Naive thymus-derived CD8-positive, alpha-beta T cell (primary cell): ENCODE results near the gene MBLAC1. TPM values are rescaled to one million over a fixed set of nuclear protein-coding genes. Genes with fewer than 3 reads are reported as not detected.

Experiments
- ATAC-seq, 2 donors: fragments of 150-1000 bp; cut with Tn5 transposase in 1 of 2; sonication (Bioruptor Pico), chemical (Tn5 transposase) in 1 of 2; 1 replicate in 1 of 2; 2 replicates in 1 of 2; pipeline ENCODE4 v1.10.0; 2021; ENCODE audit warnings: mild to moderate bottlenecking in 2 of 2, moderate library complexity in 2 of 2
- POLR2A ChIA-PET: fragments of 350-600 bp; sonication (Branson Sonifier 250); formaldehyde crosslinking; loops from one replicate; lab custom pipeline; 2021; ENCODE audit warnings: antibody characterized with exemption; lab: Charles Lee
- DNase-seq, 10 donors: peaks; one replicate each; pipeline versions ENCODE4 v3.0.0 to v3.0.0-alpha.2; 2020 to 2022
- H3K27ac Mint-ChIP-seq, 10 donors: one replicate each; pipeline ENCODE4 v1.8.0; 2020 to 2022; ENCODE audit warnings: mild to moderate bottlenecking in 10 of 10, mixed read lengths in 10 of 10, moderate library complexity in 4 of 10, inconsistent platforms in 1 of 10
- H3K27me3 Mint-ChIP-seq, 5 donors: one replicate each; pipeline ENCODE4 v1.8.0; 2021 to 2022; ENCODE audit warnings: mixed read lengths in 5 of 5
- H3K36me3 Mint-ChIP-seq, 3 donors: one replicate each; pipeline ENCODE4 v1.8.0; 2020 to 2022; ENCODE audit warnings: mixed read lengths in 3 of 3, mild to moderate bottlenecking in 2 of 3, inconsistent platforms in 1 of 3
- H3K4me1 Mint-ChIP-seq, 4 donors: one replicate each; pipeline ENCODE4 v1.8.0; 2021 to 2022; ENCODE audit warnings: mixed read lengths in 4 of 4
- H3K4me3 Mint-ChIP-seq, 10 donors: one replicate each; pipeline ENCODE4 v1.8.0; 2020 to 2022; ENCODE audit warnings: mild to moderate bottlenecking in 10 of 10, mixed read lengths in 10 of 10, moderate library complexity in 6 of 10, inconsistent platforms in 1 of 10
- H3K9me3 Mint-ChIP-seq, 9 donors: one replicate each; pipeline ENCODE4 v1.8.0; 2020 to 2022; ENCODE audit warnings: mixed read lengths in 9 of 9, mild to moderate bottlenecking in 3 of 9, inconsistent platforms in 1 of 9, moderate library complexity in 1 of 9
- microRNA-seq: library from miRNA; unstranded; fragments of <30 nt; microRNA quantifications from one replicate; pipeline ENCODE4 v1.2.0, GENCODE V29; 2022; ENCODE audit warnings: borderline microRNAs expressed
- polyA plus RNA-seq, 3 donors: library from polyadenylated mRNA; unstranded; fragments of 300-500 nt; fragmentation: Illumina TruSeq; gene quantifications; one replicate each; pipeline ENCODE4 v1.2.3, GENCODE V29; 2021
- total RNA-seq, 8 experiments: library from RNA in 2 of 8; stranded (reverse) in 2 of 8; gene quantifications; one replicate each; pipeline ENCODE4 v1.2.3 and lab custom pipeline; 2021 to 2026

Gene MBLAC1
- total and polyA plus RNA-seq, 5 experiments from 2014 or later = 2.1 to 7.2 (median 2.3) TPM

DNA sequence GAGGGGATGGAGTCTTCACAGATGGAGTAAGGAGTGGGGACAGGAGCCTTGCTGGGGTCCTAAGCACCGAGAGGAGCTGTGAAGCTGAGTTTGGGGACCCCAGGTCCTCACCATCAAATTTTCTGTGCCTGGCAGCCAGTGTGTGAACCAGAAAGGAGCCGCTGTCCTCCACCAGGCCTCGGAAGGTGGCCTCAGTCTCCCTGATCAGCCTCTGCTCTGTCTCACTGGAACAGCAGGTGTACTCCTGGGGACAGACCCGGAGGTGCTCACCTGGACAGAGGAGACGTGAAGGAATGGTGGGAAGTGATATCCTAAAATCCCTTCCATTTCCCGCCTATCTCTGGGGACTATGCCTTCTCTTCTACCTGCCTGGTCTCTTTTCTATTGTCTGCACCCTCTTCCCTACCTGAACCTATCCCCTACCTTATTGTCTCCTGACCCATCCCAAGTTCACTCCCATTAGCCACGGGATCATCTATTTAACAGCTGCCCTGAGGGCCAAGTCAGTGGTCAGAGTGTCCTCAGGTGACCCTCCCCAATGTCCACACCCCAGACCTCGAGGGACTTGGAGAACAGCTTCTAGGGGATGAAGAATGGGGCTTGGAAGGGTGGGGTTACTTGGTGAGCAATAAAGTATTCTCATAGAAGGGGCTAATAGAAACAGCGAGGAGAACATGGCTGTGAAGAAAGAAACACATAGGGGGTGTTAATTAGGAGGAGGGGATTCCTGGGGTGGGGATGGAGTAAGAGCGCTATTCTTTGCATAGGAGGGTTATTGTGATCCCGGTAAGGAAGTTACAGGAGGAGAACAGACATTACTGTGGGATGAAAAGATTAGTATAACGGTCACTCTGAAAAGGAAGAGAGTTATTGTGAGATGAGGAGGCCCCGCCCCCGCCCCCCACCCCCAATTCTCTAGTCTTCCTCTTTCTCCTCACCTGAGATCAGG is 49.6 kb downstream of the MBLAC1 start:
- H3K4me1 Mint-ChIP-seq = peaks cover 24 to 58% (median 45%) of the 10 kb centered on the region in 4 donors
- H3K27me3 Mint-ChIP-seq = no peaks in the 10 kb centered on the region
- H3K9me3 Mint-ChIP-seq = peaks cover 0 to 7% (median 0%) of the 10 kb centered on the region in 9 donors
- peaks cover 0 to 2% (median 0%) of the 10 kb centered on the region in 3 donors for H3K36me3 Mint-ChIP-seq
- H3K27ac Mint-ChIP-seq = peak overlapping the region in 9 of 10 donors; percentile 61 to 91 (median 81)
- ATAC-seq (no peak), DNase-seq (no peak)
- POLR2A ChIA-PET = interaction anchor here (0.6 to 9.3 kb wide), 14 partner anchors 10 to 340 kb away, joined by 3 to 187 read pairs (median 4); partner anchors contain the start of genes GAL3ST4, LAMTOR4, MBLAC1 and MEPCE
- H3K4me3 Mint-ChIP-seq = peak overlapping the region; percentile 64 to 83 (median 80)

DNA sequence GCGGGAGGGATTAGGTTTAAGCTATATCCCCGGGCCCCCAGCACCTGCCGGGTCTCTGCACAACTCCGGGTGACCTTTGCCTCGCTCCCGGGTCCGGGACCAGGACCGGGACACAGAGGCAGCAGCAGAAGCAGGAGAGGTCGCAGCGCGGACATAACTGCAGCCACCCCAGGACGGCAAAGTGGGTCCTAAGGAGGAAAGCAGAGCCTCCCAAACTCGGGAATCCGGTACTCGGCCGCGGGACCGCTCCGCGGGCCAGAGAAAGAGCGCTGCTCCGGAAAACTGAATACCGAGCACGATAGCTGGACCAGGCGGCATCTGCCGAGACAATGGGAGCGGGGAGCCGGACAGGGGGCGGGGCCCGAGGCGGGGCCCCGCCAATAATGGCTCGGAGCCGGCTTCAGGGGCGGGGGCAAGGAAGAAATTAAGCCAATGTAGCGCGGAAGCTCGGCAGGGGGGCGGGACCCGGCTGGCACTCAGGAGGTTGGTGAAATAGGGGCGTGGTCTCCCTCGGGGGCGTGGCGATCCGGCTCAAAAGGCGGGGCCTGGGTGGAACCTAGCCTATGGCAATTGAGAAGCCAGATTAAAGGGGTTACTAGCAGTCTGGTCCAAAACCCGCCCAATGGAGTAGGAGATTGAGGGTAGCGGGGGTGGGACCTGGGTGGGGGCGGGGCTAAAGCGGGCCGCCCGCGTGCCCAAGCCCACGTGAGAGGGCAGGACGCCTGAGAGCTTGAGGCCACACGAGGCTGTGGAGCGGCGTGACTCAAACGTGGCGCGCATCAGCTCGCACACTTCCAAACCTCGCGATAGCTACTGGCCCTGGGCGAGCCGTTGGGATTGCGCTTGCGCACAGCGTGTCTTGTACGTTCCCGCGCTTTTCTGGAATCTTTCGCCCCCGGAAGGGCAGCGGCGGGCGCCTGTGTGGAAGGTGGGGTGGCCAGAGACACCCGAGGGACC is 50.6 kb downstream of the MBLAC1 start, which contains the start of the genes GPC2 and STAG3:
Gene GPC2, minus strand, starts transcription at position 337 of the 957 bp plus-strand sequence. Its CDS starts 182 bp downstream, at position 155.
Gene STAG3, plus strand, starts transcription at position 874 of the 957 bp plus-strand sequence. CDS start 2,639 bp downstream, outside the sequence.
- peaks cover 0 to 7% (median 0%) of the 10 kb centered on the region in 9 donors for H3K9me3 Mint-ChIP-seq
- peaks cover 27 to 62% (median 51%) of the 10 kb centered on the region in 4 donors for H3K4me1 Mint-ChIP-seq
- peak within 1 kb of the TSS; percentile 22 to 91 (median 81) for H3K27ac Mint-ChIP-seq
- H3K4me3 Mint-ChIP-seq = peak within 1 kb of the TSS; percentile 64 to 83 (median 80)
- no peaks in the 10 kb centered on the region for H3K27me3 Mint-ChIP-seq
- ATAC-seq = peak; percentile 87 to 88
- DNase-seq = peak; percentile 94 to 99 (median 98)
- POLR2A ChIA-PET = interaction anchor here (0.6 to 9.3 kb wide), 14 partner anchors 9 to 339 kb away, joined by 3 to 187 read pairs (median 4); partner anchors contain the start of genes GAL3ST4, LAMTOR4, MBLAC1 and MEPCE
- peaks cover 0 to 2% (median 0%) of the 10 kb centered on the region in 3 donors for H3K36me3 Mint-ChIP-seq

Small RNAs within 50 kb of the gene (microRNA-seq; reads per million reads assigned to microRNA genes)
- gene MIR106B (5,476 reads per million, percentile 93 among the genes with 10 or more reads in this experiment), gene MIR25 (1,036 reads per million, percentile 84 among the genes with 10 or more reads in this experiment), gene MIR4658 (not detected), gene MIR93 (2,656 reads per million, percentile 91 among the genes with 10 or more reads in this experiment)

Other genes with a start within 250 kb of the MBLAC1 start
- gene OR2AE1, start 249.9 kb upstream of the MBLAC1 start, total RNA-seq = 1 to 10 TPM; 1.1 to 1.3 TPM
- gene OR2AE1, start 249.9 kb upstream of the MBLAC1 start, polyA plus RNA-seq = not detected
- 10 to 100 TPM; 68.4 to 70.6 TPM for gene TRIM4, start 207.4 kb upstream of the MBLAC1 start, total RNA-seq
- gene TRIM4, start 207.4 kb upstream of the MBLAC1 start, polyA plus RNA-seq = 10 to 100 TPM; 22.2 to 32.2 (median 31.0) TPM
- 1 to 10 TPM; 1.6 to 1.7 TPM for gene GJC3, start 197.3 kb upstream of the MBLAC1 start, total RNA-seq
- gene GJC3, start 197.3 kb upstream of the MBLAC1 start, polyA plus RNA-seq = 1 to 10 TPM in 1 of 3 donors, under 1 TPM in 1, not detected in 1; 0.42 to 2.0 TPM
- not detected for gene AZGP1, start 150.9 kb upstream of the MBLAC1 start, total RNA-seq
- not detected for gene AZGP1, start 150.9 kb upstream of the MBLAC1 start, polyA plus RNA-seq
- 100 to 1,000 TPM; 104 to 108 TPM for gene ZKSCAN1, start 111.4 kb upstream of the MBLAC1 start, total RNA-seq
- 10 to 100 TPM; 39.1 to 63.6 (median 47.1) TPM for gene ZKSCAN1, start 111.4 kb upstream of the MBLAC1 start, polyA plus RNA-seq
- 10 to 100 TPM in 1 of 2 experiments, 1 to 10 TPM in 1; 8.3 to 10.5 TPM for gene ZSCAN21, start 77.2 kb upstream of the MBLAC1 start, total RNA-seq
- gene ZSCAN21, start 77.2 kb upstream of the MBLAC1 start, polyA plus RNA-seq = 10 to 100 TPM in 1 of 3 donors, 1 to 10 TPM in 2; 5.2 to 11.2 (median 8.2) TPM
- 10 to 100 TPM; 42.7 to 48.8 TPM for gene ZNF3, start 45.2 kb upstream of the MBLAC1 start, total RNA-seq
- gene ZNF3, start 45.2 kb upstream of the MBLAC1 start, polyA plus RNA-seq = 10 to 100 TPM; 17.4 to 28.4 (median 20.2) TPM
- 10 to 100 TPM; 72.0 to 80.2 TPM for gene COPS6, start 38.0 kb upstream of the MBLAC1 start, total RNA-seq
- gene COPS6, start 38.0 kb upstream of the MBLAC1 start, polyA plus RNA-seq = 100 to 1,000 TPM; 107 to 145 (median 121) TPM
- gene MCM7, start 25.6 kb upstream of the MBLAC1 start, total RNA-seq = 100 to 1,000 TPM; 159 to 161 TPM
- 10 to 100 TPM; 28.7 to 46.6 (median 40.1) TPM for gene MCM7, start 25.6 kb upstream of the MBLAC1 start, polyA plus RNA-seq
- 10 to 100 TPM in 1 of 2 experiments, 1 to 10 TPM in 1; 7.5 to 10.9 TPM for gene AP4M1, start 25.3 kb upstream of the MBLAC1 start, total RNA-seq
- gene AP4M1, start 25.3 kb upstream of the MBLAC1 start, polyA plus RNA-seq = 1 to 10 TPM; 1.7 to 3.6 (median 2.3) TPM
- gene TAF6, start 7.6 kb upstream of the MBLAC1 start, total RNA-seq = 10 to 100 TPM; 61.6 to 68.7 TPM
- gene TAF6, start 7.6 kb upstream of the MBLAC1 start, polyA plus RNA-seq = 10 to 100 TPM; 21.3 to 39.0 (median 31.5) TPM
- 10 to 100 TPM; 99.0 to 99.6 TPM for gene CNPY4, start 7.3 kb upstream of the MBLAC1 start, total RNA-seq
- 10 to 100 TPM; 19.8 to 23.5 (median 20.6) TPM for gene CNPY4, start 7.3 kb upstream of the MBLAC1 start, polyA plus RNA-seq
- 100 to 1,000 TPM; 170 to 206 TPM for gene LAMTOR4, start 22.0 kb downstream of the MBLAC1 start, total RNA-seq
- 100 to 1,000 TPM; 403 to 435 (median 430) TPM for gene LAMTOR4, start 22.0 kb downstream of the MBLAC1 start, polyA plus RNA-seq
- 100 to 1,000 TPM; 103 to 109 TPM for gene TRAPPC14, start 31.8 kb downstream of the MBLAC1 start, total RNA-seq
- gene TRAPPC14, start 31.8 kb downstream of the MBLAC1 start, polyA plus RNA-seq = 1 to 10 TPM; 2.1 to 4.5 (median 2.4) TPM
- 10 to 100 TPM; 37.0 to 39.1 TPM for gene GAL3ST4, start 41.6 kb downstream of the MBLAC1 start, total RNA-seq
- gene GAL3ST4, start 41.6 kb downstream of the MBLAC1 start, polyA plus RNA-seq = 1 to 10 TPM; 4.0 to 6.5 (median 5.4) TPM
- 10 to 100 TPM; 39.0 to 40.1 TPM for gene GPC2, start 50.4 kb downstream of the MBLAC1 start, total RNA-seq
- 1 to 10 TPM in 1 of 3 donors, under 1 TPM in 2; 0.09 to 1.1 (median 0.42) TPM for gene GPC2, start 50.4 kb downstream of the MBLAC1 start, polyA plus RNA-seq
- gene STAG3, start 51.0 kb downstream of the MBLAC1 start, total RNA-seq = 10 to 100 TPM; 12.0 to 12.1 TPM
- gene STAG3, start 51.0 kb downstream of the MBLAC1 start, polyA plus RNA-seq = 1 to 10 TPM; 6.0 to 8.6 (median 6.9) TPM
- gene PVRIG, start 93.0 kb downstream of the MBLAC1 start, total RNA-seq = 10 to 100 TPM; 81.5 to 83.8 TPM
- 10 to 100 TPM; 79.1 to 85.4 (median 84.7) TPM for gene PVRIG, start 93.0 kb downstream of the MBLAC1 start, polyA plus RNA-seq
- gene SPDYE3, start 180.7 kb downstream of the MBLAC1 start, total RNA-seq = not detected
- gene SPDYE3, start 180.7 kb downstream of the MBLAC1 start, polyA plus RNA-seq = 10 to 100 TPM in 1 of 3 donors, 1 to 10 TPM in 2; 4.8 to 10.9 (median 7.7) TPM
- 100 to 1,000 TPM; 129 to 130 TPM for gene PILRB, start 231.2 kb downstream of the MBLAC1 start, total RNA-seq
- gene PILRB, start 231.2 kb downstream of the MBLAC1 start, polyA plus RNA-seq = 10 to 100 TPM in 1 of 3 donors, 1 to 10 TPM in 2; 2.5 to 14.6 (median 3.3) TPM
- gene PILRA, start 246.5 kb downstream of the MBLAC1 start, total RNA-seq = 10 to 100 TPM in 1 of 2 experiments, 1 to 10 TPM in 1; 8.6 to 10.6 TPM
- gene PILRA, start 246.5 kb downstream of the MBLAC1 start, polyA plus RNA-seq = under 1 TPM; 0.35 to 0.63 (median 0.60) TPM